Retina (tissue), 1 donor: ENCODE results near the gene PDSS2.
"Not testable (repeated sequence)": the region's sequence is repeated elsewhere in the genome, so short reads cannot be mapped to it uniquely, and the experiment has no call there.

Source experiments
- DNase-seq: peaks from one replicate; pipeline ENCODE4 v3.0.0-alpha.2; 2016

The PDSS2 gene

DNA sequence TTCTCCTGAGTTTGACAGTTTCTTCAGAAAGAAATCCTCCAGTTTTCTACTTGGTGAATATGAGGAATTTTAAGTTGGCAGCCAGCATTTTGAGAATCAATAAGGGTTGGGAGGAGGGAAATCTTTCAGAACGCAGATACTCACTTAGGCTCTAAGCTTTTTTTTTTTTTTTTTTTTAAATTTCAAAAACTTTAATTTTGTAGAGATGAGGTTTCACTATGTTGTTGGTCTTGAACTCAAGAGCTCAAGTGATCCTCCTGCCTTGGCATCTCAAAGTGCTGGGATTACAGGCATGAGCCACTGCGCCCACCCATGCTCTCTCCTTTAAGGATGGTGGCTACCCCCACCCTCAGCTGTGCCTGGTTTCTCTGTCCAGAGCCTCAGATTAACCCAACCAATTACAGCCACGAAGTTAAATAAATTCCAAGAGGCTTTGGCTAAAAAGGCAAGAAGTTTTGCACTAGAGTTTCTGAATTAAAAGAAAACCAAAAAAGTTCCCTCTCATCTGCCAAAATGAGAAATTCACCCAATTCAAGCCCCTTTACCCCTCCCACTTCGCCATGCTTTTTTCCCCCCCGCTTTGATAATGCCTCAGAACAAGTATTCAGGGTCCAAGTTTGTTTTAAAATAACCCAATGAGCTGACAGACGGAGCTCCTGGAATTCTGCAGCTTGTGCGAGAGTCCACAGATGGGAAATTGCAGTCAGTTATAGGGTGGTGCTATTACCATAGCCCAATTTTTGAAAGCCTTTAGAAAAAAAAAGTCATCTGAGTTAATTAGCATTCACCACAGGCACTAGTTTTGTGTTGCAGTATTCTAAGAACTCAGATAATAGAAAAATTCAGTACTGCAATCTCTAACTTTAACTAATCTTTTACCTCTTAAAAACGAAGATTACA lies 249.7 kb downstream of the PDSS2 start:
- DNase-seq = no peak

DNA sequence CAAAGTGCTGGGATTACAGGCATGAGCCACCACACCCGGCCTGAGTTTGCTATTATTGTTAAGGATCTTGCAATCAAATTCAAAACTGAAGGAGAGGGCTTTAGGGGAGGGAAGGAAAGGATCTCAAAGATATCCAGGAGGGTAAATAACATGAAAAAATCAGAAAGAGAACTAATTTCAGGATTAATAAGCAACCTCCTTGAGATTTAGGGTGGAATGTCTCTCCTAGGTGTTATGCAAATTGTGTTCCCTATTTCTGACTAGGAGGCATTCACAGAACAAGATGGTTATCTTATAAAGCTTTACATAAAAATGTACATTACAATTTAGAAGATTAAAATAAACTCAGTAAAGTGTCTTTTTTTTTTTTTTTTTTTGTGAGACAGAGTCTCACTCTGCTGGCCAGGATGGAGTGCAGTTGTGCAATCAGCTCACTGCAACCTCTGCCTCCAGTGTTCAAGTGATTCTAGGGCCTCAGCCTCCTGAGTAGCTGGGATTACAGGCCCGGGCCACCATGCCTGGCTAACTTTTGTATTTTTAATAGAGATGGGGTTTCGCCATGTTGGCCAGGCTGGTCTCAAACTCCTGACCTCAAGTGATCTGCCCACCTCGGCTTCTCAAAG lies 252.0 kb downstream of the PDSS2 start:
- no peak for DNase-seq

- no peak for DNase-seq
Observed at GRCh38 chr6:107205058-107205998, 254.0 kb downstream of the PDSS2 start.

GRCh38 chr6:107202876-107203468 lies 256.4 kb downstream of the PDSS2 start:
- no peak for DNase-seq

DNA sequence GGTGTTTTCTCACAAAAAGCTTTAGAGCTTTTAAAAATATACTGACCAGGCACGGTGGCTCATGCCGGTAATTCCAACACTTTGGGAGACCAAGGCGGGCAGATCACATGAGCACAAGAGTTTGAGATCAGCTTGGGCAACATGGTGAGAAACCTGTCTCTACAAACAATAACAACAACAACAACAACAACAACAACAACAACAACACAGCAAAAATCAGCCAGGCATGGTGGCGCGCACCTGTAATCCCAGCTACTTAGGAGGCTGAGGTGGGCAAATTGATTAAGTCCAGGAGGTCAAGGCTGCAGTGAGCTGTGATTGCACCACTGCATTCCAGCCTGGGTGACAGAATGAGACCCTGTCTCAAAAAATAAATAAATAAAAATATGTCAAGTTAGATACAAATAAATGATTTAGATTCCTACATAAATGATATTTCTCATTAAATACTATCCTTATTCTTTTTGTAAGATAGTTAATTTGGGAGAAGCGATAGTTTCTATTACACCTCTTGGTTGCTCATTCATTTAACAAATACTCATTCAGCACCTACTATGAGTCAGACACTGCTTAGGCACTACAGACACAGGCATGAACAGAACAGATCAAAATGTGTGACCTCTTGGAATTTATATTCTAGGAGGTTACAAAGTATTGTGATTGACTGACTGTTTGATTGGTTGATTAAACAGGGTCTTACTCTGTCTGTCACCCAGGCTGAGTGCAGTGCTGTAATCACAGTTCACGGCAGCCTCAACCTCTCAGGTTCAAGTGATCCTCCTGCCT lies 260.5 kb downstream of the PDSS2 start:
- DNase-seq = no peak

GRCh38 chr6:107196152-107196551 lies 263.2 kb downstream of the PDSS2 start:
- no peak for DNase-seq

GRCh38 chr6:107194723-107195122 lies 264.6 kb downstream of the PDSS2 start:
- DNase-seq = not testable (repeated sequence)

- DNase-seq = no peak
Observed at GRCh38 chr6:107192830-107193229, 266.5 kb downstream of the PDSS2 start.

DNA sequence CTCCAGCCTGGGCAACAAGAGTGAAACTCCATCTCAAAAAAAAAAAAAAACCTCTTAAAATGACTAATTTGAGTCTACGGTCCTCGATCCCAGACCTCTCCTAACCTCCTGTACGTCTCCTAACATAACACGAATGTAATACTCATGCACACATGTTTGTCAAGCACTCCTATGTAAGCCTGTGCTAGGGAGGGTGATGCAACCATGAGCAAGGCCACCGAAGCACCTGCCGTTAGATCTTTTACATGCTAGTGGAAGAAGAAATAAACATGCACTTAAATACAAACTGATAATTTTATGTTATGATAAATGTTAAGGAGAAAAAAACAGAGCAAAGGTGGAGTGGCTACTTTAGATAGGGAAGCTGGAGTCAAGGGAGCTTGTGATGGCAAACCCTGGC lies 271.7 kb downstream of the PDSS2 start:
- DNase-seq = no peak

- no peak for DNase-seq
Observed at GRCh38 chr6:107186047-107186446, 273.3 kb downstream of the PDSS2 start.

- peak; percentile 23 for DNase-seq
Observed at GRCh38 chr6:107185391-107185970, 273.9 kb downstream of the PDSS2 start.

GRCh38 chr6:107184435-107184834 lies 274.9 kb downstream of the PDSS2 start:
- DNase-seq = no peak

DNA sequence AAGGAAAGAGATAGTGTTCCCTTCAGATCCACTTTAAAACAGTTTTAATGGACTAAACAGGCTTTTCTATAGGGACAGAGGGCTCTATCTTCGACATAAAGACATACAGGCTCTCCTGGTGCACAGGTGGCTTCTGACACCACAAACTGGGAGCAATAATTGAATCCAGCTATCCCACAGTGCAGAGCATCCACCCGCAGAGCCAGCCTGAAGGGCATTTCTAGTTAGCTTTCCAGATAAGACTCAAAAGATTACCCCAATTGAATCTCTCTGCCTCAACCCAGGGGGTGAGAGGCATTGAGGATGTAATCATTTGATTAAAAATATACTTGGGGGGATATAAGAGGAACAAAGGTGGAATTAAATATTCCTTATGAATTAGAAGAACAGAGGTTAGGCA lies 279.3 kb downstream of the PDSS2 start:
- no peak for DNase-seq

- DNase-seq = no peak
Observed at GRCh38 chr6:107179004-107179403, 280.4 kb downstream of the PDSS2 start.

- DNase-seq = no peak
Observed at GRCh38 chr6:107173779-107174178, 285.6 kb downstream of the PDSS2 start.

- DNase-seq = no peak
Observed at GRCh38 chr6:107171513-107171912, 287.9 kb downstream of the PDSS2 start.

GRCh38 chr6:107164299-107164698 lies 295.1 kb downstream of the PDSS2 start:
- DNase-seq = not testable (repeated sequence)

DNA sequence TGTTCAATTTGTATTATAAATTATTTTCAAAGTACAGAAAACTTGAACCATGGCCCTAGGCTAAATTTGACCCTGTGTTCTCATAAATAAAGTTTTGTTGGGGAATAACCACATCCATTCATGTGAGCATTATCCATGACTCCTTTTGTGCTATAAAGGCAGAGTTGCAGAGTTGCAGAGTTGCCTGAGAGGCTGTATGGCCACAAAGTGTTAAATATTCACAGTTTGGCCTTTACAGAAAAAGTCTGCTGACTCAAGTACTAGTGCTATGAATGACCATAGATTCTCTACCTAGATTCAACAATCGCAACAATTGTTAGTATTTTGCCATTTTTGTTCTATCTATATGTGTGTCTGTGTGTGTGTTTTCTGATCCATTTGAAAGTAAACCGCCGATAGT lies 297.8 kb downstream of the PDSS2 start:
- DNase-seq = no peak

DNA sequence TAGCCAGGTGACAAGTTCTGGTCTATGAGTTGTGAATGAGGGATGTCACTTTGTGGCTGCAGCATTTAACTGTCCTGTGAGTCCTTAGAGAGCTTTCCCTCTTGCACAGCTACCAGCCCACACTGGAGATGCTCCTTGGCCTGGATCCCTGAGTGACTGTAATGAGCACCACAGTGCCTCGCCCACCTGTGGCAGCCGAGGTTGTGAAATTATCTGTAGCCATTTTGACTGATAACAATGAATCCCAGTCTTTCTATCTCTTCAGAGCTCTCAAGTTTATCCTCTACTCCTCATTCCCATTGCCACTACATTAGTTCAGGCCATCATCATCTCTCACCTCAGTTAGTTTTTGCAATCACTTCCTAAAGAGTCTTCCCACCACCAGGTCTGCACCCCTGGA lies 302.7 kb downstream of the PDSS2 start:
- no peak for DNase-seq

- DNase-seq = peak; percentile 65
Observed at GRCh38 chr6:107154801-107155160, 304.6 kb downstream of the PDSS2 start.

DNA sequence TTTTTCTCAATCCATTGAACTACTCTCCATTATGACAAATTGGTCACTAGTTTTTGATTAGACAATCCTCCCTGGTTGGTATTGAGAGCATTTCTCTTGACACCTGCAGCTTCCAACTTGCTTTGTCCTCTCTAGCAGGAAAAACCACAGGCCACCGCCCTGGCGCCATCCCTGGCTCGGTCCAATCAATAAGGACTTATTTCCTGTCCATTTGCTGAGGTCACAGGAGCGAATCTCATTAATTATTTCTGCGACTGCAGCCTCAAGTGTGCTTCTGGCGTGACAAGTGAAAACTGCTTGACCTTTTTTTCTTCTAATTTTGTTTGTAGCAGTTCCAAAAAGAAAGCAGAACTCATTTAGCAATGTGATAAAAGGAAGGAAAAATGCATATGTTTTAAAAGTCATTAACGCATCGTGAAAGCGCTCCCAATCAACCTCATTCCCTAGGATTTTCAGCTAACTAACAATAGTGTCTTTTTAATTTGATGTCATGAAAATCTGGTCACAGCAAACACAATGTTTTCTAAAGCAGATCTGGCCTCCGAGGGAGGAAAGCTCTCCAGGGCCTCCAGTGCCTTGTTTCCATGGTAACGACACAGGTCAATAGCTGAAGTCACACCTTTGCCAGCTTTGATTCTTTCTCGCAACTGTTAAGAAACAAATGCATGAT lies 305.1 kb downstream of the PDSS2 start:
- peak; percentile 76 for DNase-seq
